A673 (cell line): ENCODE measurements around the gene FRMD4A. TPM values are rescaled to one million over a fixed set of nuclear protein-coding genes. Genes with fewer than 3 reads are reported as not detected.

Experiments
- BruUV-seq: library from RNA; stranded (reverse); fragments of 400-500 nt; replicated peaks from 2 replicates; lab custom pipeline; 2021; lab: Mats Ljungman, UMichigan
- CTCF ChIA-PET: fragments of 300-600 bp; sonication (Branson Sonifier 250); formaldehyde crosslinking; loops from one replicate; lab custom pipeline; 2022; ENCODE audit warnings: antibody characterized with exemption; lab: Charles Lee
- POLR2A ChIA-PET: fragments of 300-600 bp; sonication (Branson Sonifier 250); formaldehyde crosslinking; loops from one replicate; lab custom pipeline; 2022; ENCODE audit warnings: antibody characterized with exemption; ENCODE audit not compliant: low non-redundant PET; lab: Charles Lee
- DNase-seq: peaks from one replicate; pipeline ENCODE4 v3.0.0-alpha.2; 2015; ENCODE audit warnings: low spot score
- H3K27ac ChIP-seq: fragments of 200-600 bp; sonication (generic); 2 replicates; pipeline ENCODE4 v1.5.1; 2016; ENCODE audit warnings: mixed run types, low read depth, mild to moderate bottlenecking, mixed read lengths, antibody characterized with exemption, low read length; ENCODE audit not compliant: poor library complexity, severe bottlenecking
- H3K27me3 ChIP-seq: fragments of 200-600 bp; sonication (generic); replicated peaks from 2 replicates; pipeline ENCODE4 v1.6.1; 2017; ENCODE audit warnings: mixed run types, low read depth, mild to moderate bottlenecking, mixed read lengths, antibody characterized with exemption, low read length; ENCODE audit not compliant: insufficient read depth, poor library complexity
- H3K36me3 ChIP-seq: fragments of 200-600 bp; sonication (generic); 2 replicates; pipeline ENCODE4 v1.6.1; 2016; ENCODE audit warnings: mixed run types, mild to moderate bottlenecking, mixed read lengths, antibody characterized with exemption, low read length; ENCODE audit not compliant: insufficient read depth, poor library complexity, severe bottlenecking
- H3K4me1 ChIP-seq: fragments of 200-600 bp; sonication (generic); 2 replicates; pipeline ENCODE4 v1.6.1; 2017; ENCODE audit warnings: mixed run types, mild to moderate bottlenecking, mixed read lengths, antibody characterized with exemption, low read length; ENCODE audit not compliant: insufficient read depth, poor library complexity, severe bottlenecking
- H3K4me3 ChIP-seq: fragments of 200-600 bp; sonication (generic); 2 replicates; pipeline ENCODE4 v1.5.1; 2016; ENCODE audit warnings: low read depth, mixed run types, mild to moderate bottlenecking, mixed read lengths, low read length; ENCODE audit not compliant: poor library complexity, severe bottlenecking
- H3K9me3 ChIP-seq: fragments of 200-600 bp; sonication (generic); 2 replicates; pipeline ENCODE4 v1.6.1; 2016; ENCODE audit warnings: mixed run types, low read depth, mild to moderate bottlenecking, mixed read lengths, antibody characterized with exemption, low read length; ENCODE audit not compliant: poor library complexity, severe bottlenecking
- EZH2 ChIP-seq: fragments of 200-600 bp; sonication (generic); IDR thresholded peaks from 2 replicates; pipeline ENCODE4 v1.6.1; 2017; ENCODE audit warnings: borderline replicate concordance, low read depth, mild to moderate bottlenecking, mixed read lengths, antibody characterized with exemption, low read length; ENCODE audit not compliant: poor library complexity, severe bottlenecking
- intact Hi-C: fragments of 100-400 bp; cut with micrococcal nuclease; formaldehyde crosslinking; loops from one replicate; pipeline ENCODE4 v1.10.0; 2022; ENCODE audit not compliant: unreplicated experiment
- total RNA-seq: library from RNA; stranded (reverse); gene quantifications from 2 replicates; pipeline ENCODE4 v1.2.3, GENCODE V29; 2021
- TF ChIP-seq, protein P1 (sequence below): fragments of 300-800, 200-600 bp; sonication (generic); conservative IDR thresholded peaks from 2 replicates; pipeline ENCODE4 v1.5.1; 2017; ENCODE audit warnings: low read depth, mild to moderate bottlenecking, antibody characterized with exemption, low read length, moderate library complexity, mixed read lengths

Gene FRMD4A
- total RNA-seq, 1 experiment from 2014 or later = 26.3 TPM

GRCh38 chr10:14191871-14192270 is 138.9 kb downstream of the FRMD4A start:
- Histone ChIP-seq H3K27me3 (peaks cover 8% of the 10 kb centered on the region), H3K27ac (no peak overlapping the region), H3K9me3 (no peaks in the 10 kb centered on the region), H3K36me3 (no peaks in the 10 kb centered on the region), H3K4me1 (no peaks in the 10 kb centered on the region), H3K4me3 (no peak overlapping the region)
- ChIA-PET POLR2A (no interaction called here), CTCF (no interaction called here)
- intact Hi-C loops = loop anchor here (10.0 kb wide), 2 partner anchors 133 to 783 kb away; no protein-coding TSS in a partner anchor
- TF ChIP-seq, protein P1, sequence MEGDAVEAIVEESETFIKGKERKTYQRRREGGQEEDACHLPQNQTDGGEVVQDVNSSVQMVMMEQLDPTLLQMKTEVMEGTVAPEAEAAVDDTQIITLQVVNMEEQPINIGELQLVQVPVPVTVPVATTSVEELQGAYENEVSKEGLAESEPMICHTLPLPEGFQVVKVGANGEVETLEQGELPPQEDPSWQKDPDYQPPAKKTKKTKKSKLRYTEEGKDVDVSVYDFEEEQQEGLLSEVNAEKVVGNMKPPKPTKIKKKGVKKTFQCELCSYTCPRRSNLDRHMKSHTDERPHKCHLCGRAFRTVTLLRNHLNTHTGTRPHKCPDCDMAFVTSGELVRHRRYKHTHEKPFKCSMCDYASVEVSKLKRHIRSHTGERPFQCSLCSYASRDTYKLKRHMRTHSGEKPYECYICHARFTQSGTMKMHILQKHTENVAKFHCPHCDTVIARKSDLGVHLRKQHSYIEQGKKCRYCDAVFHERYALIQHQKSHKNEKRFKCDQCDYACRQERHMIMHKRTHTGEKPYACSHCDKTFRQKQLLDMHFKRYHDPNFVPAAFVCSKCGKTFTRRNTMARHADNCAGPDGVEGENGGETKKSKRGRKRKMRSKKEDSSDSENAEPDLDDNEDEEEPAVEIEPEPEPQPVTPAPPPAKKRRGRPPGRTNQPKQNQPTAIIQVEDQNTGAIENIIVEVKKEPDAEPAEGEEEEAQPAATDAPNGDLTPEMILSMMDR = no peak
- TF ChIP-seq EZH2 = no peak
- DNase-seq = no peak
- BruUV-seq = no TSS peak

DNA sequence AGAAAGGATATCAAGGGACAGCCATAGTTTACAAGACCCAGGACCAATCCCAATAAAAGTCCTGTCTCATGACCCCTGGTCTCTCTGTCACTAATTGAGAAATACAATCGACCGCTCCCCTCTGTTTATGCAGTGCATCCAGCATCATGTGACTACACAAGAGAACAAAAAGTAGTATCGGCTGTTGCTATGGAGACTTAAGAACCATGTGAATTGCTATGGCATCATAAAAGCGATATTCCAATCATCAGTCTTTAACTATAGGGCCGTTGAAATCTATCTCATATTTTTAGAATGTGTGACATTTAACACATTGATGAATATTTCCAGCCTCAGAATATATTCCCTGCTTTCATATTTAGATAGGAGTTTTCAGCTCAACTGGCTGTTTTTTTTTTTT is 139.3 kb downstream of the FRMD4A start:
- no peaks in the 10 kb centered on the region for H3K4me1 ChIP-seq
- ChIA-PET POLR2A (no interaction called here), CTCF (no interaction called here)
- TF ChIP-seq EZH2 = no peak
- TF ChIP-seq, protein P1 = no peak
- intact Hi-C loops = loop anchor here (10.0 kb wide), 2 partner anchors 133 to 783 kb away; no protein-coding TSS in a partner anchor
- peaks cover 8% of the 10 kb centered on the region for H3K27me3 ChIP-seq
- no peak overlapping the region for H3K4me3 ChIP-seq
- BruUV-seq = no TSS peak
- H3K27ac ChIP-seq = no peak overlapping the region
- no peak for DNase-seq
- no peaks in the 10 kb centered on the region for H3K9me3 ChIP-seq
- H3K36me3 ChIP-seq = no peaks in the 10 kb centered on the region

- Histone ChIP-seq H3K36me3 (no peaks in the 10 kb centered on the region), H3K27me3 (peaks cover 8% of the 10 kb centered on the region), H3K4me3 (no peak overlapping the region), H3K4me1 (peaks cover under 1% of the 10 kb centered on the region), H3K9me3 (no peaks in the 10 kb centered on the region), H3K27ac (no peak overlapping the region)
- no peak for DNase-seq
- intact Hi-C loops = loop anchor here (10.0 kb wide), 2 partner anchors 134 to 784 kb away; no protein-coding TSS in a partner anchor
- CTCF ChIA-PET = no interaction called here
- TF ChIP-seq EZH2 = no peak
- TF ChIP-seq, protein P1 = no peak
- no TSS peak for BruUV-seq
- POLR2A ChIA-PET = no interaction called here
Observed at GRCh38 chr10:14190702-14191101, 140.0 kb downstream of the FRMD4A start.
